ENCODE measurements around the gene NRTN. TPM values are rescaled to one million over a fixed set of nuclear protein-coding genes. Genes with fewer than 3 reads are reported as not detected.
"Not testable (repeated sequence)": the region's sequence is repeated elsewhere in the genome, so short reads cannot be mapped to it uniquely, and the experiment has no call there.

The NRTN gene
- total RNA-seq, 1 donor from 2014 or later: 3.7 TPM

DNA sequence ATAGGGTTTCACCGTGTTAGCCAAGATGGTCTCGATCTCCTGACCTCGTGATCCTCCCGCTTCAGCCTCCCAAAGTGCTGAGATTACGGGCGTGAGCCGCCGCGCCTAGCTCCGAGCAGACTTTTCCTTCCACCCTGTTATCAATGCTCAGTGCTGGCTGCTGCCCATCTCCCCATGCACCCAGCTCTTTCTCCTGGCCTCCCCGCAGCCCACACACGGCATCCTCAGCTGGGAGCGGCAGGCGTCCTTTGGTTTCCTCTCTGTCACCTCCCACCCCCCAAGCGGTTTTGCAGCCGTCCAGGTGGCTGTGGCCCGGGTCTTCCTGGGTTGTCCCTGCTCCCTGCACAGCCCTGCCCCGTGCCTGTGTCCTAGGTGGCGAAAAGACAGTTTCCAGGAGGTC, 32.5 kb upstream of the NRTN start:
- H3K36me3 ChIP-seq: no peaks in the 10 kb centered on the region
- no peaks in the 10 kb centered on the region for H3K27me3 ChIP-seq
- intact Hi-C loops (cut with DNase I): no loop called here
- TF ChIP-seq POLR2A (IDR thresholded peaks at IDR 0.05): no peak
- TF ChIP-seq, protein P1, sequence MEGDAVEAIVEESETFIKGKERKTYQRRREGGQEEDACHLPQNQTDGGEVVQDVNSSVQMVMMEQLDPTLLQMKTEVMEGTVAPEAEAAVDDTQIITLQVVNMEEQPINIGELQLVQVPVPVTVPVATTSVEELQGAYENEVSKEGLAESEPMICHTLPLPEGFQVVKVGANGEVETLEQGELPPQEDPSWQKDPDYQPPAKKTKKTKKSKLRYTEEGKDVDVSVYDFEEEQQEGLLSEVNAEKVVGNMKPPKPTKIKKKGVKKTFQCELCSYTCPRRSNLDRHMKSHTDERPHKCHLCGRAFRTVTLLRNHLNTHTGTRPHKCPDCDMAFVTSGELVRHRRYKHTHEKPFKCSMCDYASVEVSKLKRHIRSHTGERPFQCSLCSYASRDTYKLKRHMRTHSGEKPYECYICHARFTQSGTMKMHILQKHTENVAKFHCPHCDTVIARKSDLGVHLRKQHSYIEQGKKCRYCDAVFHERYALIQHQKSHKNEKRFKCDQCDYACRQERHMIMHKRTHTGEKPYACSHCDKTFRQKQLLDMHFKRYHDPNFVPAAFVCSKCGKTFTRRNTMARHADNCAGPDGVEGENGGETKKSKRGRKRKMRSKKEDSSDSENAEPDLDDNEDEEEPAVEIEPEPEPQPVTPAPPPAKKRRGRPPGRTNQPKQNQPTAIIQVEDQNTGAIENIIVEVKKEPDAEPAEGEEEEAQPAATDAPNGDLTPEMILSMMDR (IDR thresholded peaks at IDR 0.05): no peak
- TF ChIP-seq POLR2AphosphoS5 (IDR thresholded peaks at IDR 0.05; ENCODE audit: insufficient read depth in 1 of 2, low read depth in 1 of 2): no peak
- H3K4me3 ChIP-seq: no peak overlapping the region
- DNase-seq (ENCODE audit: extremely low spot score in 2 of 2): no peak
- H3K9me3 ChIP-seq: no peaks in the 10 kb centered on the region
- H3K27ac ChIP-seq: no peak overlapping the region
- H3K4me1 ChIP-seq: no peaks in the 10 kb centered on the region

DNA sequence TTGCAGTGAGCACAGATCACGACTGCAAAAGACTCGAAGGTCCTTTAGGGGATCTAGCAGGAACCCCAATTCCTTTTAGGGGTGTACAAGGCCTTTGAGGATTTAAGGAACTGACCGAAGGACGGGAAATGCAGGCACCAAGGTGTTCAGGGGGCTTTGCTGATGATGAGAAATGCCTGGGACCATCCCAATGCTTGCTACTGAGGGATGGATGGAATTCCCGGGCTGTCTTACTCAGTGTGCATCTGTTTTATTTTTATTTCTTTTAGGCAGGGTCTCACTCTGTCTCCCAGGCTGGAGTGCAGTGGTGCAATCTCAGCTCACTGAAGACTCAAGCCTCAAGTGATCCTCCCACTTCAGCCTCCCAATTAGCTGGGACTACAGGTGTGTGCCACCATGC, 31.6 kb upstream of the NRTN start:
- intact Hi-C loops (cut with DNase I): no loop called here
- DNase-seq (ENCODE audit: extremely low spot score in 2 of 2): no peak
- H3K27ac ChIP-seq: no peak overlapping the region
- no peaks in the 10 kb centered on the region for H3K27me3 ChIP-seq
- H3K36me3 ChIP-seq: no peaks in the 10 kb centered on the region
- no peak for TF ChIP-seq POLR2AphosphoS5 (IDR thresholded peaks at IDR 0.05; ENCODE audit: insufficient read depth in 1 of 2, low read depth in 1 of 2)
- TF ChIP-seq POLR2A (IDR thresholded peaks at IDR 0.05): no peak
- TF ChIP-seq, protein P1 (IDR thresholded peaks at IDR 0.05): no peak
- no peaks in the 10 kb centered on the region for H3K4me1 ChIP-seq
- H3K4me3 ChIP-seq: no peak overlapping the region
- H3K9me3 ChIP-seq: no peaks in the 10 kb centered on the region

DNA sequence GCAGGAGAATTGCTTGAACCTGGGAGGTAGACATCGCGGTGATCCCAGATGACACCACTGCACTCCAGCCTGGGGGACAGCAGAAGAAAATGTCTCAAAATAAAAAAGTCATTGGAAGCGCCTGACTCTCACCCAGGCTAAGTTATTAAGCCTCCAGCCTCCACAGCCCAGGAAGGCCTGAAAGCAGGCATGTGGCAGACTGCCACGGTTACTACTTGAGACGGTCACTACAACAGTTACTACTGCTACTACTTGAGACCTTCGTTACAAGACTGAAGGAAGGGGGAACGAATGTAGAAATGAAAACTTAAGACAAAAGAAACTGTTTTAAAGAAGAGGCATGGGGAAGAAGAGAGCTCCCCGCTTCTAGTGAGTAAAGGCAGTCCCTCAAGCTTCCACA, 29.9 kb upstream of the NRTN start:
- Histone ChIP-seq H3K27ac (no peak overlapping the region), H3K36me3 (no peaks in the 10 kb centered on the region), H3K27me3 (no peaks in the 10 kb centered on the region), H3K4me1 (no peaks in the 10 kb centered on the region), H3K9me3 (no peaks in the 10 kb centered on the region), H3K4me3 (no peak overlapping the region)
- DNase-seq (ENCODE audit: extremely low spot score in 2 of 2): no peak
- intact Hi-C loops (cut with DNase I): no loop called here
- TF ChIP-seq POLR2AphosphoS5 (IDR thresholded peaks at IDR 0.05; ENCODE audit: insufficient read depth in 1 of 2, low read depth in 1 of 2): no peak
- TF ChIP-seq POLR2A (IDR thresholded peaks at IDR 0.05): no peak
- TF ChIP-seq, protein P1 (IDR thresholded peaks at IDR 0.05): no peak

DNA sequence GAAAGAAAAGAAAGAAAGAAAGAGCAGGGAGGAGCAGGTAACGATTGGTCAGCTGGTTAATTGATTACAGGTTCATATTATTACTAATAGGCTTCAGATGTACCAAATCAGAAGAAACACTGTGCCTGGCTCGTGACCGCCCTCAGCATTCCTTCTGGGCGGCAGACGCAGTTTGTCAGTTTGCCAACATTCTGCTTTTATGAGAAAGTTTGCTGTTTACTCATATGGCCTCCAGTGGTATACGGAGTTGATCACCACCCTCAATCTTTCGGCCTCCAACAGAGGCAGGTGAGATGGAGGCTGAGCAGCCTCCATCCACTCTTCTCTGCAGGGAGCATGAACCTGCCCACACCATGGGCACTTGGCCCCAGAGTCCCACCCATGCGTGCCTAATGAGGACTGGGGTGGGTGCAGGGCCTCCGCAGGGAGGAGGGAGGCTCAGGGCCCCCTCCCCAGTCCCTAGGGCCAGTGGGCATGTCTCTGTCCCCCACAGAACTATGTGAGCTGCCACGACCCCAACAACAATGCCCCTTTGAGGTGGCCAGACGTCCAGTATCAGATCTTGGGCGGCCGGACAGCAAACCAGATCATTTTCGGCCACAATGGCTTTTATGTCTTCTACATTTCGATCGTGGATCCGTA, 29.1 kb upstream of the NRTN start:
- no peak for TF ChIP-seq POLR2A (IDR thresholded peaks at IDR 0.05)
- TF ChIP-seq POLR2AphosphoS5 (IDR thresholded peaks at IDR 0.05; ENCODE audit: insufficient read depth in 1 of 2, low read depth in 1 of 2): no peak
- TF ChIP-seq, protein P1 (IDR thresholded peaks at IDR 0.05): no peak
- no peaks in the 10 kb centered on the region for H3K27me3 ChIP-seq
- H3K36me3 ChIP-seq: no peaks in the 10 kb centered on the region
- intact Hi-C loops (cut with DNase I): no loop called here
- H3K4me1 ChIP-seq: no peaks in the 10 kb centered on the region
- DNase-seq (ENCODE audit: extremely low spot score in 2 of 2): peak in 1 of 2 donors; percentile 93
- H3K4me3 ChIP-seq: no peak overlapping the region
- no peaks in the 10 kb centered on the region for H3K9me3 ChIP-seq
- H3K27ac ChIP-seq: no peak overlapping the region

DNA sequence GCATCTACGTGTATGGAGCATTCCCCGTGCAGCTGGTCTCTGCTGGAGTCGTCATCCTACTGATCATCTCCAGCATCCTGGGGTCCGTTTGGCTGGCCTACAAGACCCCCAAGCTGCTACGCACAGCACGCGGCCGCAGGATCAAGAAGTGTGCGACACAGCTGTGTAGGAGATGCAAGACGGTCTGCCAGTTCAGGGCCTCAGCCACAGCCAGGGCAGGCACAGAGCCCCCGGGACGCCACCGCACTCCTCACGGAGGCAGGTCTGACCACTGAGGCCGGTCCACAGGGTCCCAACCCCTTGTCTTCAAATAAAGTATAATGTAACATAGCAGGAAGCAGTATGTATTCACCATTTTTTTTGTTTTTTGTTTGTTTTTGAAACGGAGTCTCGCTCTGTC, 26.5 kb upstream of the NRTN start:
- H3K27ac ChIP-seq: no peak overlapping the region
- H3K36me3 ChIP-seq: no peaks in the 10 kb centered on the region
- H3K4me1 ChIP-seq: no peaks in the 10 kb centered on the region
- DNase-seq (ENCODE audit: extremely low spot score in 2 of 2): no peak
- intact Hi-C loops (cut with DNase I): no loop called here
- H3K4me3 ChIP-seq: no peak overlapping the region
- H3K9me3 ChIP-seq: no peaks in the 10 kb centered on the region
- TF ChIP-seq POLR2A (IDR thresholded peaks at IDR 0.05): no peak
- no peak for TF ChIP-seq POLR2AphosphoS5 (IDR thresholded peaks at IDR 0.05; ENCODE audit: insufficient read depth in 1 of 2, low read depth in 1 of 2)
- TF ChIP-seq, protein P1 (IDR thresholded peaks at IDR 0.05): no peak
- H3K27me3 ChIP-seq: no peaks in the 10 kb centered on the region

DNA sequence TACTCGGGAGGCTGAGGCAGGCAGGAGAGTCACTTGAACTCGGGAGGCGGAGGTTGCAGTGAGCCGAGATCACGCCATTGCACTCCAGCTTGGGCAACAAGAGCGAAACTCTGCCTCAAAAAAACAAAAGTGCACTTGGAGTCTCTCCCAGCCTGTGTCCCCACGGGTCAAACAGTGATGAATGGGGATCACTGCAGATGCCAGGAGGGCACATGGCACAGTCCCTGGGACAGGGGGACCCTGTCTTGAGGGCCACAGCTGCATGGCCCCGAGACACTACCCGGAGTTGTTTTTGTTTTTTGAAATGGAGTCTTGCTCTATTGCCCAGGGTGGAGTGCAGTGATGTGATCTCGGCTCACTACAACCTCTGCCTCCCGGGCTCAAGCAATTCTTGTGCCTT, 24.0 kb upstream of the NRTN start:
- H3K9me3 ChIP-seq; H3K27me3 ChIP-seq; DNase-seq (ENCODE audit: extremely low spot score in 2 of 2); H3K4me3 ChIP-seq; intact Hi-C loops (cut with DNase I); H3K27ac ChIP-seq; H3K4me1 ChIP-seq: not testable (repeated sequence)
- H3K36me3 ChIP-seq: peaks cover 0 to 15% of the 10 kb centered on the region in 2 donors

All from vagina (tissue), 2 donors.